KMS-11 (cell line): ENCODE data around the gene HNRNPH2.

Experiments
- H2AFZ ChIP-seq: fragments of 200-600 bp; sonication (generic); 2 replicates; pipeline ENCODE4 v1.6.1; 2016; ENCODE audit warnings: antibody characterized with exemption, mixed run types, low read depth
- H3K27ac ChIP-seq: fragments of 200-600 bp; sonication (generic); 2 replicates; pipeline ENCODE4 v1.6.1; 2016; ENCODE audit warnings: mild to moderate bottlenecking, mixed run types
- H3K27me3 ChIP-seq: fragments of 200-600 bp; sonication (generic); 2 replicates; pipeline ENCODE4 v1.6.1; 2017; ENCODE audit warnings: mild to moderate bottlenecking, low read depth, mixed run types, moderate library complexity; ENCODE audit not compliant: insufficient read depth
- H3K36me3 ChIP-seq: fragments of 200-600 bp; sonication (generic); 2 replicates; pipeline ENCODE4 v1.6.1; 2017; ENCODE audit warnings: mild to moderate bottlenecking, mixed run types; ENCODE audit not compliant: insufficient read depth
- H3K4me1 ChIP-seq: fragments of 200-600 bp; sonication (generic); 2 replicates; pipeline ENCODE4 v1.6.1; 2016; ENCODE audit warnings: mild to moderate bottlenecking, low read depth, mixed run types; ENCODE audit not compliant: poor library complexity, severe bottlenecking
- H3K4me2 ChIP-seq: fragments of 200-600 bp; sonication (generic); 2 replicates; pipeline ENCODE4 v1.7.0; 2016; ENCODE audit warnings: mild to moderate bottlenecking, mixed run types
- H3K4me3 ChIP-seq: fragments of 200-600 bp; sonication (generic); IDR thresholded peaks from 2 replicates; pipeline ENCODE4 v1.6.1; 2017; ENCODE audit warnings: low read depth, low read length, mixed read lengths; ENCODE audit not compliant: insufficient read depth
- H3K79me2 ChIP-seq: fragments of 200-600 bp; sonication (generic); 2 replicates; pipeline ENCODE4 v1.6.1; 2016; ENCODE audit warnings: low read depth, mixed run types; ENCODE audit not compliant: insufficient read depth
- H3K9ac ChIP-seq: fragments of 200-600 bp; sonication (generic); 2 replicates; pipeline ENCODE4 v1.6.1; 2016; ENCODE audit warnings: mild to moderate bottlenecking, mixed run types
- H4K20me1 ChIP-seq: fragments of 200-600 bp; sonication (generic); 2 replicates; pipeline ENCODE4 v1.6.1; 2016; ENCODE audit warnings: mild to moderate bottlenecking, mixed run types; ENCODE audit not compliant: insufficient read depth
- CTCF ChIP-seq: fragments of 200-600 bp; sonication (generic); conservative IDR thresholded peaks from 2 replicates; pipeline ENCODE4 v1.6.1; 2017; ENCODE audit warnings: low read depth, mild to moderate bottlenecking, antibody characterized with exemption, low read length, moderate library complexity, mixed read lengths

Gene HNRNPH2

DNA sequence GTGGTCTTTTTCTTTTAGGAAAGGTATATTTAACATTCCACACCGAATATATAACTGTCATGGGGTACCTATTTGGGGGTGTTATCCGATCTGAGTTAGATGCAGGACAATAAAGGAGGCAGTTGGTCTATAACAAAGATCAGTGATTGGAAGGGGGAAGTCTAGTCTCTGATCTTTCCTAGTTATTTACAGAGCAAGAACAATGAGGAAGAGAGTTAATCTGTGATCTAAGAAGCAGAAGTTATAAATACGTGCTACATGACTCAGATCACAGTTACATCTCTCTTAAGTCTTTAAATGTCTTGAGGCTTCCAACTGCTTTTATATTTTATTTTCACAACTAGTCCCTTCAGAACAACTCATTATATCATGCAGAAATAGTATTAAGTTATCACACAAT is 44.0 kb downstream of the HNRNPH2 start:
- Histone ChIP-seq H3K27me3 (no peaks in the 10 kb centered on the region), H3K9ac (no peak overlapping the region), H3K4me1 (no peaks in the 10 kb centered on the region), H3K79me2 (no peaks in the 10 kb centered on the region), H4K20me1 (no peaks in the 10 kb centered on the region), H3K36me3 (no peaks in the 10 kb centered on the region), H3K4me2 (no peak overlapping the region), H3K27ac (no peak overlapping the region), H3K4me3 (no peak overlapping the region), H2AFZ (no peak overlapping the region)
- no peak for TF ChIP-seq CTCF

GRCh38 chrX:101460669-101461068 is 52.6 kb downstream of the HNRNPH2 start:
- Histone ChIP-seq H3K4me1 (no peaks in the 10 kb centered on the region), H3K4me3 (no peak overlapping the region), H3K9ac (no peak overlapping the region), H3K27ac (no peak overlapping the region), H3K36me3 (no peaks in the 10 kb centered on the region), H3K27me3 (no peaks in the 10 kb centered on the region), H2AFZ (no peak overlapping the region), H4K20me1 (no peaks in the 10 kb centered on the region), H3K79me2 (no peaks in the 10 kb centered on the region), H3K4me2 (no peak overlapping the region)
- TF ChIP-seq CTCF: no peak

DNA sequence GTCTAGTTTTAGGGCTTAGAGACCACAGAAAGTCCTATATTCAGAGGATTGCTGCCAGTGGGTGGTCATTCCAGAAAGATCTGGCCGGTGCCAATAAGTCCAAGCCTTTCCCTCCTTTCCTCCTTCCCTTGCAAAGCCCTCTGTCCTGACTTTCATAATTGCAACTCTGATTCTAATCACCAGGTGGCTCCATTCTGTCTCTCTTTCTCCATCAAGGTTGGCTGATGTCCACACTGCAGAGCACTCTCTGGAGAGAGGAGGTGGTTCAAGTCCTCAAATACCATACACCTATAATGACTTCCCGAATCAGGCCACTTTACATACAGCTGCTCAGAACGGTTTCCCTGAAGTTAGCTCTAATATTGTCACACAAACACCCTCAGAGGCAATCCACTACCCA is 54.9 kb downstream of the HNRNPH2 start:
- Histone ChIP-seq H3K4me2 (no peak overlapping the region), H3K79me2 (no peaks in the 10 kb centered on the region), H4K20me1 (no peaks in the 10 kb centered on the region), H3K9ac (no peak overlapping the region), H3K36me3 (no peaks in the 10 kb centered on the region), H3K4me1 (no peaks in the 10 kb centered on the region), H3K27ac (no peak overlapping the region), H3K27me3 (no peaks in the 10 kb centered on the region), H3K4me3 (no peak overlapping the region), H2AFZ (no peak overlapping the region)
- TF ChIP-seq CTCF: peak; percentile 37
